Measurements from ENCODE around the gene GALNT9.

Gene GALNT9

GRCh38 chr12:132217800-132218526, 111.4 kb downstream of the GALNT9 start:
- no peak for DNase-seq (ENCODE audit: low spot score)

- DNase-seq (ENCODE audit: low spot score) = no peak
Measured at GRCh38 chr12:132217371-132217770, 112.0 kb downstream of the GALNT9 start.

GRCh38 chr12:132216354-132216987, 112.9 kb downstream of the GALNT9 start:
- no peak for DNase-seq (ENCODE audit: low spot score)

- no peak for DNase-seq (ENCODE audit: low spot score)
Measured at GRCh38 chr12:132215299-132215989, 113.9 kb downstream of the GALNT9 start.

GRCh38 chr12:132214891-132215290, 114.5 kb downstream of the GALNT9 start:
- no peak for DNase-seq (ENCODE audit: low spot score)

- no peak for DNase-seq (ENCODE audit: low spot score)
Measured at GRCh38 chr12:132214161-132214476, 115.3 kb downstream of the GALNT9 start.

- DNase-seq (ENCODE audit: low spot score) = no peak
Measured at GRCh38 chr12:132213359-132214160, 115.8 kb downstream of the GALNT9 start.

- DNase-seq (ENCODE audit: low spot score) = no peak
Measured at GRCh38 chr12:132211816-132212215, 117.6 kb downstream of the GALNT9 start.

- DNase-seq (ENCODE audit: low spot score) = no peak
Measured at GRCh38 chr12:132211326-132211725, 118.1 kb downstream of the GALNT9 start.

- no peak for DNase-seq (ENCODE audit: low spot score)
Measured at GRCh38 chr12:132210223-132211055, 119.0 kb downstream of the GALNT9 start.

GRCh38 chr12:132209619-132210222, 119.7 kb downstream of the GALNT9 start:
- no peak for DNase-seq (ENCODE audit: low spot score)

- no peak for DNase-seq (ENCODE audit: low spot score)
Measured at GRCh38 chr12:132208153-132208823, 121.1 kb downstream of the GALNT9 start.

- no peak for DNase-seq (ENCODE audit: low spot score)
Measured at GRCh38 chr12:132207083-132207775, 122.2 kb downstream of the GALNT9 start.

- DNase-seq (ENCODE audit: low spot score) = no peak
Measured at GRCh38 chr12:132206046-132206434, 123.3 kb downstream of the GALNT9 start.

GRCh38 chr12:132205271-132206045, 123.9 kb downstream of the GALNT9 start:
- DNase-seq (ENCODE audit: low spot score) = no peak

GRCh38 chr12:132204793-132205270, 124.6 kb downstream of the GALNT9 start:
- no peak for DNase-seq (ENCODE audit: low spot score)

- no peak for DNase-seq (ENCODE audit: low spot score)
Measured at GRCh38 chr12:132204063-132204792, 125.2 kb downstream of the GALNT9 start.
